Tibial nerve (tissue), 4 donors: Measurements from ENCODE around the gene ROCK2.

ENCODE experiments used
- EP300 ChIP-seq, 2 donors: sonication (generic); formaldehyde crosslinking; IDR thresholded peaks; one replicate each; pipeline ENCODE4 v1.6.1; 2017; ENCODE audit warnings: antibody characterized with exemption in 2 of 2, mild to moderate bottlenecking in 1 of 2
- POLR2A ChIP-seq, 2 donors: fragments of 450-650 bp; IDR thresholded peaks; one replicate each; pipeline ENCODE4 v1.6.1; 2017; ENCODE audit warnings: antibody characterized with exemption in 2 of 2, mild to moderate bottlenecking in 2 of 2, moderate library complexity in 2 of 2
- TF ChIP-seq, protein P1 (sequence below), 5 experiments: fragments of 200-600 bp in 3 of 5; fragments of 450-650 bp in 2 of 5; sonication (generic) in 3 of 5; IDR thresholded peaks; one replicate each; pipeline ENCODE4 v1.5.1; 2016 to 2019; ENCODE audit warnings: antibody characterized with exemption in 5 of 5, mild to moderate bottlenecking in 3 of 5, moderate library complexity in 2 of 5

DNA sequence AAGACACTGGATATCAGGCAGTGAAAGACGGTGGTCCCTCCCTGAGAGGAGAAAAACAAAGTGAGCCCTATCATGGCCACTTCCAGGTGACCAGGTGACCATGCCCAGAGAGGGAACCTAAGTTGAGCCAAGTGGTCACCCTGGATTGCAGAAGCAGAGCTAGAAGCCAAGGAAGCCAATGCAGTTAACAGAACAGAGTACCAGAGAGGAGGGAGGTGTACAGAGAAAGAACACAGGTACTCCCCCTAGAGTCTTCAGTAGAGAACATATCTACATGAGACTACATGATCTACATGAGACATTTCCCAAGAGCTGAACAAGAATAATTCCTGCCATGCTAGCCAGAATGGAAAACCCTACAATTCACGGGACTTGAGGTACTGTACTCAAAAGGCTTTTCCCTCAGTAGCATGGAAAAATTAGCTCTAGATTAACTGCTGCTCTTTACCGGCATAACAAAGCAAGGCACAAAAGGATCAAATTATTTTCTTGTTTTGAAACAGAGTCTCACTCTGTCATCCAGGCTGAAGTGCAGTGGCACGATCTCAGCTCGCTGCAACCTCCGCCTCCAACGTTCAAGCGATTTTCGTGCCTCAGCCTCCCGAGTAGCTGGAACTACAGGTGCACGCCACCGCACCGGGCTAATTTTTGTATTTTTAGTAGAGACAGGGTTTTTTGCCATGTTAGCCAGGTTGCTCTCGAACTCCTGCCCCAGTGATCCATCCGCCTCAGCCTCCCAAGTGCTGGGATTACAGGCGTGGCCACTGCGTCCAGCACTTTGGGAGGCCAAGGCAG lies 23.5 kb downstream of the ROCK2 start:
- TF ChIP-seq POLR2A (IDR thresholded peaks at IDR 0.05) (no peak), EP300 (IDR thresholded peaks at IDR 0.05) (no peak)
- TF ChIP-seq, protein P1, sequence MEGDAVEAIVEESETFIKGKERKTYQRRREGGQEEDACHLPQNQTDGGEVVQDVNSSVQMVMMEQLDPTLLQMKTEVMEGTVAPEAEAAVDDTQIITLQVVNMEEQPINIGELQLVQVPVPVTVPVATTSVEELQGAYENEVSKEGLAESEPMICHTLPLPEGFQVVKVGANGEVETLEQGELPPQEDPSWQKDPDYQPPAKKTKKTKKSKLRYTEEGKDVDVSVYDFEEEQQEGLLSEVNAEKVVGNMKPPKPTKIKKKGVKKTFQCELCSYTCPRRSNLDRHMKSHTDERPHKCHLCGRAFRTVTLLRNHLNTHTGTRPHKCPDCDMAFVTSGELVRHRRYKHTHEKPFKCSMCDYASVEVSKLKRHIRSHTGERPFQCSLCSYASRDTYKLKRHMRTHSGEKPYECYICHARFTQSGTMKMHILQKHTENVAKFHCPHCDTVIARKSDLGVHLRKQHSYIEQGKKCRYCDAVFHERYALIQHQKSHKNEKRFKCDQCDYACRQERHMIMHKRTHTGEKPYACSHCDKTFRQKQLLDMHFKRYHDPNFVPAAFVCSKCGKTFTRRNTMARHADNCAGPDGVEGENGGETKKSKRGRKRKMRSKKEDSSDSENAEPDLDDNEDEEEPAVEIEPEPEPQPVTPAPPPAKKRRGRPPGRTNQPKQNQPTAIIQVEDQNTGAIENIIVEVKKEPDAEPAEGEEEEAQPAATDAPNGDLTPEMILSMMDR (IDR thresholded peaks at IDR 0.05): no peak
